ENCODE measurements around the gene FAM43A.

DNA sequence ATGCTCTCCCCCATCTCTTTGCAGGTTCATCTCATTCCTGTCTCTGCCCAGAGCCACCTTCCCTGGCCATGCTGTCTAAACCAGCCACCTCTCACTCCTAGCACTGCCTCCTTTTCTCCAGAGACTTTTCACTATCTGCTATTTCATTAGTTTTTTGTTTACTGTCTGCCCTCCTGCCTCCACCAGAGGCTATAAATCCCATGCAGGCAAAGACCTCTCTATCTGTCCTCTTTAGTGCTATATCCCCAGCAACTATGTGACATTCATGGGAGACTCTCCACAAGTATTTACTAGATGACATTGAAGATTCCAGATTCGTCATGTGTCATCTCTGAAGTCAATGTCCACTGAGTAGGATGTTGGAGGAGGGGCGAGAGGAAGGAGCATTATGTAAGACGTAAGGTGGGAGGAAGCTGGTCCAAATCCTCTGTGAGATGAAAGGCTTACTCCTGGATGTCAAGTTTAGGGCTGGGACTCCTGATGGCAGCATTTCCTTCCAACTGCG is 3.4 kb upstream of the FAM43A start:
- TF ChIP-seq NBN (IDR thresholded peaks at IDR 0.05) (no peak), HDAC2 (IDR thresholded peaks at IDR 0.05) (no peak), SPI1 (IDR thresholded peaks at IDR 0.05; ENCODE audit: borderline replicate concordance, insufficient read depth, low read depth, low read length) (no peak)
- TF ChIP-seq, protein P1, sequence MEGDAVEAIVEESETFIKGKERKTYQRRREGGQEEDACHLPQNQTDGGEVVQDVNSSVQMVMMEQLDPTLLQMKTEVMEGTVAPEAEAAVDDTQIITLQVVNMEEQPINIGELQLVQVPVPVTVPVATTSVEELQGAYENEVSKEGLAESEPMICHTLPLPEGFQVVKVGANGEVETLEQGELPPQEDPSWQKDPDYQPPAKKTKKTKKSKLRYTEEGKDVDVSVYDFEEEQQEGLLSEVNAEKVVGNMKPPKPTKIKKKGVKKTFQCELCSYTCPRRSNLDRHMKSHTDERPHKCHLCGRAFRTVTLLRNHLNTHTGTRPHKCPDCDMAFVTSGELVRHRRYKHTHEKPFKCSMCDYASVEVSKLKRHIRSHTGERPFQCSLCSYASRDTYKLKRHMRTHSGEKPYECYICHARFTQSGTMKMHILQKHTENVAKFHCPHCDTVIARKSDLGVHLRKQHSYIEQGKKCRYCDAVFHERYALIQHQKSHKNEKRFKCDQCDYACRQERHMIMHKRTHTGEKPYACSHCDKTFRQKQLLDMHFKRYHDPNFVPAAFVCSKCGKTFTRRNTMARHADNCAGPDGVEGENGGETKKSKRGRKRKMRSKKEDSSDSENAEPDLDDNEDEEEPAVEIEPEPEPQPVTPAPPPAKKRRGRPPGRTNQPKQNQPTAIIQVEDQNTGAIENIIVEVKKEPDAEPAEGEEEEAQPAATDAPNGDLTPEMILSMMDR (IDR thresholded peaks at IDR 0.05 in 2 of 3, conservative IDR thresholded peaks at IDR 0.05 in 1 of 3; ENCODE audit: control insufficient read depth in 2 of 3, extremely low read depth in 1 of 3, insufficient read depth in 1 of 3, low read depth in 3 of 3, low read length in 3 of 3), result no peak

Measured in GM12878 (cell line).